HG03066 (cell line): ENCODE data around the gene TGFBR3.
A peak's percentile ranks its signal among the peaks of the same experiment; 100 is the strongest.

Experiments used
- ATAC-seq: cut with Tn5 transposase; IDR thresholded peaks from one replicate; pipeline ENCODE4 v1.9.1; 2021; ENCODE audit warnings: low read depth; ENCODE audit not compliant: unreplicated experiment

The TGFBR3 gene

DNA sequence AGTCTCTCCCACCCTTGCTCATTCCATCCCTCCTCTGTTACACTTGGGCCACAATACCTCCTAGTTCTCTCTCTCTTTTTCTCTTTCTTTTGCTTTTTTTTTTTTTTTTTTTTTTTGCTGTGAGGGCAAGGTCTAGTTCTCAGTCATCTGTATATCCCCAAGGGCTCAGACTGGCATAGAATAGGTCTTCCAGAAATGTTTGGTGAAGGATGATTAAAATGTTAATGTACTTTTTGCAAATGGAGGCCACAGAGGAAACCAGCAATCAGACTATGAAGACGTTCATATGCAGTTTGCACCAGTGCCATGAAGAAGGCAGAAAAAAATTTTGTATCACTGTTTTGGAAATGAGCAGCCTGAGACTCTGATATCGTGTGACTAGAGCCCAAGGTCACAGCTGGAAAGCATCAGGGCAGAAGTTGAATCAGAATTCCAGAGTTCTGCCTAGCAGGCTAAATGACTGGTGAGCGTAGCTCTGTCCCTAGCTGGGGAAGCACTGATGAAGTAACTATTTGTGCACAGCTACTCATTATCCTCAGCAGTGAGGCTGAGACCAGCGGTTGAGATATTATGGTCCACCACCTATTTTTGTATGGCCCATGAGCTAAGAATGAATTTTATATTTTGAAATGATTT is 186.5 kb downstream of the TGFBR3 start:
- ATAC-seq: no peak

DNA sequence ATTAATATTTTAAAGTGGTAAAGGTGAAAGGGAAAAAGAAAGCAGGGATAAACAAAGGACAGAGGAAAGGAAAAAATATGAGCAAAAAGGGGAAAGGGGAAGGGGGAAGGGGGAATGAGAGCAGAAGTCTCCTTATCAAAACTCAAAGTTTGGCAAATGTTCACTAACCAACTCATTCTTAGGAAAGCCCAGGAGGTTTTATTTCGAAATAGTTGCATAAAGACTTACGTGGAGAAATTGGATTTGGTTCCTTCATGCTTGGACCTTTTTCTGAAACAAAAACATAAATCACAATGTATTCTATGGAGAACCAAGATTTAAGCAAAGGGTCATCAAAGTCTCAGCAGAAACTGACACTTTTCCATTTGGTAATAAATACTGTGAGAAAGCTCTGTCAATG is 188.1 kb downstream of the TGFBR3 start:
- no peak for ATAC-seq

DNA sequence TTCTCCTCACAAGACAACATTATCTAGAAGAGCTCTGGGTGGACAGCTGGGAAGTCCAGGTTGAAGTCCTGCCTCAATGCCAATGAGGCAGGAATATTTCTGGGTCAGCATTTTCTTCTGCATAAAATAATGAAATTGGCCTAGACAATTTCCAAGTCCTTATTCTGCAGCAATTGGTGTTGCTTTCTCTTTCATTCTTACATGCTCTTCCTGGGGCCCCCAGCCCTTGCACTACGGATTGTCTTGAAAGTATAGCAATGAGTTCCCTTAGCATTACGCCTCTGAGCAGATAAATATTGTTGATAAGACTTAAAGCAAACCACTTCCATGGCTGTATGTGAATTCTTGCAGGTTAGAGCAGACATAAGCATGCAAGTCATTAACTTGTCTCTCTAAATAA is 188.5 kb downstream of the TGFBR3 start:
- ATAC-seq: peak; percentile 88

DNA sequence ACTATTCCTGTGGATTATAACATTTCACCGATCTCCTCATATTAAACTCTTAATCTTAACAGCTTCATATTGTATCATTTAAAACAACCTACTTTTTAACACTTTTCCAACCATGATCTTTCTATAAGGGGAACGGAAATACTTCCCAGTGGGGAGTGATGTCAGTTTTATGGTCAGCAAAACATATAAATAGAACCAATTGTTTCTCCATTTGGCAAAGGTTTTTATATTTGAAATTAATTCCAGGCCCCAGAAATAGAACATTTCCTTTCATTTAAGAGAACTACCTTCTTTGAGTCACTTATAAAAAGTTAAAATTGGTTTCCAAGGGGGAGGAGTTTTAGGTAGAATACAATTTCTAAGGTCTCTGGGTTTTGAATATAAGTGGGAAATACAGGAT is 189.6 kb downstream of the TGFBR3 start:
- ATAC-seq: no peak

DNA sequence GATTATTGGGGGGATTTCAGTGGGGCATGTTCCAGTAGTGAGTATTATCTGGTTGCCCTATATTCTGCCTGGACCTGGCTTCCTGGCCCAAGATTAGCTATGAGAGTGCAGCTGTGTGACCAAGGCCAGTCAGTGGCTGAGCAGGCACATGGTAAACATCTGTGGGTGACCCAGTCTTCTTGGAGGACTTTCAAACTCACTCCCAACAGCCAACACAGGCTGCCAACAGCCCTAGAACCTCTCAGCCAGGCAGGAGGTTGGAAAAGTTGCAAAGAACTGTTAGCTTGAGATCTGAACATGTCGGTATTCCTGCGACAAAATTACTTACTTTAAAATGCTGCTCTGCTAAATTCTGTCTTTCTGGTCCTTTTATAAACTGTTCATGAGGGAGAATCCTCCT is 192.4 kb downstream of the TGFBR3 start:
- ATAC-seq: no peak

DNA sequence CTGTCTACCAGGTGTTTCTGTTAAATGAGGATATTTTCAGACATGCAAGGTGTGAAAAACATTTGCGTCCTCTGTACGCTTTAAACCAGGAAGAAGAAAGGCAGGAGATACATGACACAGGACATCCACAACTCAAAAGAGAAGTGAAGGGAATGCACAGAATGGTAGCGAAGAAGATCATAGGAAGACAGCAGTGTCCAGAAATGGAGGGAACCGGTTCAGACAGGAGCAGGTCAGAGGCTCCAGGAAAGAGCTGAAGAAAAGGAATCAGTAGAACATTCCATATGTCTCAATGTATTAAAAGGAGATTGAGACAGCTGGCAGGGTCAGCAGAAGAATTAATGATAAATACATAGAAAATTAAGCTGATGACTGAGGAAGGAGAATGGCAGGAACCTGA is 194.4 kb downstream of the TGFBR3 start:
- ATAC-seq: no peak

DNA sequence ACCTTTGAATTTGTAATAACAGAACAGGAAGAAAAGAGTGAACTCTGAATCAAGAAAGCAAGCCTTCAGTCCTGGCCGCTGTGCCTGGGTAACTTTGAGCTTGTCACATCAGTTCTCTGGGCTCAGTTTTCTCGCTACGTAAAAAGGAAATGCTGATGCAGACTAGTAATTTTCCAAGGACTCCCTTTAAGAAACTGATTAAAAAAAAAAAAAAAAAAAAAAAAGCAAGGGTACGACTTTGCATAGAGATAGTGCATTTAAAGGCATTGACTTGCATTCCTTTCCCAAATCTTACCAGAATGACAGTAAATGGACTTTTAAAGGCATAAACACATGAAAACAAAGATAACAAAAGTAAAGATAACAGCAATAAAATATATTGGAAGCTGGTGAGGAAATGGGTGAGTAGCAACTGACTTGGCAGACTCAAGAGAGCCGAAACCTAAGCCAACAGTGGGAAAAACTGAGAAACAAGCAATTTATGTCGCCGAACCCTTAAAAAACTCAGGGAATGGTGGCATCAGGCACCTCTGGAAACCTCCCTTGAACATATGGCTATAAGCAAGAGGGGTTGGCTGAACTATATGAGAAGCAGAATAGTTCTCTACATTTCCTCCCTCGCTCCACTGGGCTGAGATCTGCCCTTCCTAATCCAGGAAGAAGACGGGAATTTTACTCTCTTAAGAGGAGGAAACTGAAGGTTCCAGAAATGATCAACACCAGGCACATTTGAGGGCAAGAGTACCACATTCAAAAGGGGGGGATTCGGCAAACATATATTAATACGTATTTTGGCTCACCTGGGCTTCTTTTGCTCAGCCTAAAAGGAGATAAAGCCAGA is 196.1 kb downstream of the TGFBR3 start:
- ATAC-seq: no peak

DNA sequence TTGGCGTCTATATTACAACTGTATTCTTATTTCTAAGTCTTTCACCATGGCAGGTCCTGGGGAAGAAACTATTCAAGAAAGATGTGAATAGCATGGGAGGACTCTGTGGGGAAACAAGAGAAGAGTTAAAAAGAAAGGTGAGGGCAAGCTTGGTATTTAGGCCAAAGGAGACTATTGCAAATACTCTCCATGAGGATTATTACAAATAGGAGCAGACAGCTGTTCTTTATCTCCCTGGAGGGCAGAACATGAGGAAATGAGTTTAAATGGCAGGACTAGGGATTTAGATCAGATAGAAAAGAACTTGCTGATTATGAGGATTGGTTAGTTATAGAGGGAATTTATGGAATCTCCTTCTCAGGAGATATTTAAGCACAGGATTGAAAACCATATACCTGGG is 198.5 kb downstream of the TGFBR3 start:
- no peak for ATAC-seq

DNA sequence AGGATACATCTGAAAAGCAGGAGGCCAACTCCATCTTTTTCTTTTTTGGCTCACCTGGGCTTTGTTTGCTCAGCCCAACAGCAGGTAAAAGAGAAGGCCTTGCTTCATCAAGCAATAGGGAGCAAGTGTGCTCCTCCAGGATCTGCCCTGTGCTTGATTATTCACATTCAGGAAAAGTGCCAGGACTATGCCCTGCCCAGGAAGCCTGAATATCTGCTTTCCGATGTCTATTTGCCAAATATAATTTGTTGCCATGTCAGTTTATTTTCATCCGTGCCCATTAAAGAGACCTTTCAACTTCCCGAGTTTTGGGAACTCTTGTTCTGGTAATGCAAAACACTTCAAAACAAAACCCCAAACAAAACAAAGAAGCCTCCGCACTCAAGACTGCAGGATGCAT is 200.0 kb downstream of the TGFBR3 start:
- ATAC-seq: no peak

DNA sequence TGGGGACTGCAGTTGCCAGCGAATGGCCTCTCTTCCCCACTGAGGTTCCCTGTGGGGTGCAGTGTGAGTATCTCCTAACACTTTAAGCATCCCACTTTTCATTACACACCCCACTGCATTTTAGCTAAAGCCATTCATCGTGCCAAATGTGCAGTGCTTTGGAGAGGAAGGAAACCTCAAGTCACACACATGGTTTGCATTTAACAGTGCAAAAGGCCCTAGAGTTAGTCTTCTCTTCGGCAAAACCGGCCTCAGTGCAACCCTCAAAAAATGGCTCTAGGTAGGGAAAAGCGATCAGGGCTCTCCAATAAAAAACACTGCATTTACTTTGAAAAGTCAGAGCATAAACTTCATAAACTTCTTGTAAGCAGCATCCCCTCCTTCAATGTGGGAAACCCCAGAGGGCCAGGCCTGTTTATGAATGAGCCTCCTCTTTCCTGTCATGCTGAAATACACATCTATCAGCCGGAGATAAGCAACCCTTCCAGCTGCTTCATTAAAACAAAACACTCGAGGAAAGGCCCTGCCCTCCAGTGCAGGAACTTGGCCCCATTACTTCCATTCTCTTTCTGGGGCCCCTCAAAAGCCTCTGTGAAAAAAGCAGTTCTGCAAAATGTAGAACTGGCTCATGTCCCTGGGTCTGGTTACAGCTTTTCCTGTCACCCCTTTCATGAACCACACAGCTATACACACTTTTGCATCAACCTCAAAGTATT is 201.3 kb downstream of the TGFBR3 start:
- ATAC-seq: no peak

DNA sequence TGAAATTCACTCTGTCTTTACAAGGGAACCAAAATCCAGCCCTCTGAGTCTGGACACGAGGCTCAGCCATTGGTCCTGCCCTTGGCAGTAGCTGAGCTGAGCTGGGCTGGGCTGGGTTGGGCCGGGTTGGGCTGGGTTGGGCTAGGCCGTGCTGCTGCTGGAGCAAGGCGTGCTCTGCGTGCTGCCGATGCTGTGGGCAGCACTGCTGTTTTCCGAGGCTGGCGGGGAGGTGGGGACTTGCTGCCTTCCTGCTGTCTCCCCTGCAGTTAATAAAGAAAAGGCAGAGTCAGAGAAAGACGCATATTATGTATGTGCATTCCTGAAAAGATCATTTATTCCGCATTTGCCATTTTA is 202.4 kb downstream of the TGFBR3 start:
- no peak for ATAC-seq

DNA sequence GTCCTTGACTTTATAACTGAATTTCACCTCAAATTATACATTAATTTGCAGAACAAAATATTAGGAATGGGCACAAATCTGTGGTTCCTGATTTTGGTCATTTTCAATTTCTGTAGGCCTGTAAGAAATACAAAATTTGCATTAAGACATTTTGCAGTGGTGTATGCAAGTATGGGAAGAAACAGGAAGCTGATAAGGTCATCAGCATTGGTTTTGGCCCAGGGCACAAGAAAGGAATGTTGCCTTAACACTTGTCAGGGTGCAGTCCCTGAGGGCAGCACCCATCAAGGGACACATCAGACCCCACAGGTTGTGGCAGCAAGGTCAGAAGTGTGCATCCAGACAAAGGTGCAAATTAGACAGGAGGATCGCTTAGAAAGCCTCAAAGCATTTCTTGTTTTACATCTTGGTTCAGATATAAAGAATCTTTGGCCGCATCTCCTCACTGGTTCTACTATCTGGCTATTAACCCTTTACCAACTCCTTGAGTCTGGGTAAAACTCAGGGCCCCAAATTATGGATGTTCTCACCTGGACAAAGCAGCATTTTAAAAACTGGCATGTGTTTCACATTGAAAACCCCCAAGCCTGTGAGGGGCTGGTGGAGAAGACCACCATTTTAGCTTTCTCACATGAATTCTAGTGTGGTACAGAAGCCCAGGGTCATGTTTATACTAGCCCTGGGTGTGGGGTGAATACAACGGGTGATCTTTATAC is 202.9 kb downstream of the TGFBR3 start:
- no peak for ATAC-seq

DNA sequence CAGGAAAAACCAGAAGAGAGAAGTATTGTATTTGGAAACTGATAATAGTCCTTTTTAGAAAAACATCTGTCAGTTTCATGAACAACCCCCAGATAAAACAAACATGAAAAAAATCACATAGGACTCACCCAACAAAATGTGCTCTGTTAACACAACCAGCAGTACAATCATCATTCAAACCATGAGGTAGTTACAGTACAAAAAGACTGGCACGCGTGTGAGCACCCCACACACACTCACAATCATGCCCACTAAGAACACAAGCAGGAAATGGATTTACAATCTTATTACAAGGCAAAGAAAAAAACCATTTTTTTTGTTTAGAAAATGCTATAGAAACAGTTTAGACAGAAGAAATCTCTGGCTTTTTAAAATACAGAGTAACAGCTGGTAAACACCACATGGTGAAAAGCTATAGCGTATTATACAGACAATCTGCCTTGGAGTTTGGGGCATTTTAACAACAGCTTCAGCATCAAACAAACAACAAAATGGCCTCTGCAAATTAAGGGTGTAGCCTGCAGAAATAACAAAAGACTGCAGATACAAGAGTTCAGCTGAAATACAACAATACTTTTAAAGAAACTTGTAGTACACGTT is 205.3 kb downstream of the TGFBR3 start:
- ATAC-seq: no peak

DNA sequence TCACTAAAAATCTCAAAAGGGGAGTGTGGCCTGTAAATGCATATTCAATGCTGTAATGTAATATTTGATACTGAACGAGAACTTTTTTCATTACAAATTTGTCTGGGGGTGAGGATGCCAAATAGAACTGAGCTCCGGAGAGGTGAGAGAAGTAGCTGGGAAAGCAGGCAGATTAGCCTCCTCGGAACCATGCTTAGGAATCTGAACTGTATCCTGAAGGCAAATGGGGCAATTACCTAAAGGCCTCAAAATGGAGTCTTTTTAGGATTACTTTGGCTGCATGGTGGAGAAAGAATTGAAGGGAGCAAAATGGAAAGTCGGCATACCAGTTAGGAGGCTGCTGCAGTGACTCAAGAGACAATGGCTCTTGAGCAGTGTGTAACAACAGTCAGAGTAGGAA is 206.5 kb downstream of the TGFBR3 start:
- no peak for ATAC-seq

DNA sequence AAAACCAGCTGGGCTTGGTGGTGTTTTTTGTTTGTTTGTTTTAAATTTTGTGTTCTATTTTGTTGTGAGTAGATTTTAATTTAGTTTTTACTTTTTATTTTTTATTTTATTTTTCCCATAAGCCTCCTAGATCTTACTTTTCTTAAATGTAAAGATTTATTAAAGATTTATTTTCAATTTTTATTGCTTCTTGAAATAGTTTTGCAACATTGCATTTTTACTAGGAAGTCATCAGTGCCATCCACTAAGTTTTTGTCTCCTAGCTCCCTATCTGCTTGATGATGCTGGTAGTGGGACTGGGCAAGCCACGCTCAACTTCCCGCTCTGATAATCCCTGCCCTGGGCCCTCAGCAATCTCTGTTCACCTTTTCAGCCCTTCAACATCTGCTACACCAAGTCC is 209.9 kb downstream of the TGFBR3 start:
- no peak for ATAC-seq

DNA sequence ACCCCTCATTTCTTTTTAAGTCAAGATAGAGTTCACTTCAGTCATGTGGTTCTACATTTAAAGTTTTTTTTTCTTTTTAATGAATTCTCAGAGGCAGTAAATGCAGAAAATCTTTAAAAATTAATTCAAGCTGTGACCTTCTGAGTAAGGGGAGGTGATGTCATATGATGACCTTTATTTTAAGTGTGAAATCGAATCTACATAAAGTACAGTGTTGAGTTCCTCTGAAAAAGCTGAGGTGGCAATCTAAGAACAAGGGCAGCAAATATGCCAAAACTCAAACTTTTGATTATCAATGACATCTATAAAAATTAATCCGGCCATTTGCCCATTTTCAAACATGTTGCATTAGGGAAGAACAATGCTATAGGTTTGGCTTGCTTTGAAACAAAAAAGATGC is 211.8 kb downstream of the TGFBR3 start:
- no peak for ATAC-seq

DNA sequence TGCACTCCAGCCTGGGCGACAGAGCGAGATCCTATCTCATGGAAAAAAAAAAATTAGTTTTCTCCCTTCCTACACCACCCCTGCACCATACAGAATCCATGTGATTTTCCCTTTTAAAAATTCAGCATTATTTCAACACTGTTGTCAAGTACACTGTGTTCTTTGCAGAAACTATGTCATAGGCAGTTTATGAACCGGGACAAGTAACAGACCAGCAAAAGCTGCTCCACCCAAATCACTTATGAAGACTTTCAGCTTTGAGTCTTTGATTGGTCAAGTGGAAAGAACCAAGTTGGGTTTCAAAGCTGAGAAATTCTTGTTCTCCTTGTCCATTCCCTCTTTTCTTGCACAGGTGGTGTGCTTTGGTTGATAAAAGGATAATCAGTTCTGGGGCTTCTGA is 212.3 kb downstream of the TGFBR3 start:
- no peak for ATAC-seq

DNA sequence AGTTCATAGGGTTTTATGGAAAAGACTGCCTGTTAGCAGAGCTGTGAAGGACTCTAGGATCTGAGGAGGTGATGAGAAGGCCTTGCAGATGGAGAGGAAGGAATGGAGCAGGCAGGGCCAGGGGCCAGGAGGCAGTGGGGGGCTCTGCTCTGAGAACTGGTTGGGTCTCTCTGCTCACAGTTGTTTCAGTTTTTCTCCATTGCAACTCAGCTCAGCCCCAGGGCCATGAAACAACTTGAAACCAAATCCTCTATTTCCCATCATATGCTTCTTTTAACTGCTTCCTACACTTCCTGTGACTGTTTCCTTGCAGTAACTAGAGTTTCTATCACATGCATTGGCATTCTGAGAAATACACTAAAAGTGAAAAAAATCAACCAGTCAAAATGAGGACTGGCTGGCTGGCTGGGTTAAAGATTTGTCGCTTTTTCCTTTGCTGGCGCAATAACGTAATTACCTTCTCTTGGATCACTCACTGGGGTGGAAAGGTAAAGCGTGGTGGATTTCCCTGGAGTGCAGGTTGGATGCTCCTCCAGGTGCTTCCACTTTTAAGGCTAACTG is 213.3 kb downstream of the TGFBR3 start:
- no peak for ATAC-seq

DNA sequence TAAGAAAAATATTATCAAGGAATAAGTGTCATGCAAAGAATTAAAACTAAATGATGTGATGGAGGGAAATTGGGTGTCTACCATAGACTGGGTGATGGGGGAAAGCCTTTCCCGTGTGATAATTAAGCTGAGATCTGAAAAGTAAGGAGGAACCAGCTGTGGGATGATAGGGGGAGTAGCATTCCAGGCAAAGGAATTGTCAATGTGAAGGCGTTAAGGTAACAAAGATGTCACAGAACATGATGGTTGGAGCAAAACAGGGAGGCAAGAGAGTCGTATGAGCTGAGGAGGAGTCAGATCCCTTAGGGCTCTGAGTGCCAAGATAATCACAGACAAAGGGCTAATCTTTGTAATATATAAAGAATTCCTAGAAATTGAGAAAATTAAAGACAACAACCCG is 215.2 kb downstream of the TGFBR3 start:
- no peak for ATAC-seq

DNA sequence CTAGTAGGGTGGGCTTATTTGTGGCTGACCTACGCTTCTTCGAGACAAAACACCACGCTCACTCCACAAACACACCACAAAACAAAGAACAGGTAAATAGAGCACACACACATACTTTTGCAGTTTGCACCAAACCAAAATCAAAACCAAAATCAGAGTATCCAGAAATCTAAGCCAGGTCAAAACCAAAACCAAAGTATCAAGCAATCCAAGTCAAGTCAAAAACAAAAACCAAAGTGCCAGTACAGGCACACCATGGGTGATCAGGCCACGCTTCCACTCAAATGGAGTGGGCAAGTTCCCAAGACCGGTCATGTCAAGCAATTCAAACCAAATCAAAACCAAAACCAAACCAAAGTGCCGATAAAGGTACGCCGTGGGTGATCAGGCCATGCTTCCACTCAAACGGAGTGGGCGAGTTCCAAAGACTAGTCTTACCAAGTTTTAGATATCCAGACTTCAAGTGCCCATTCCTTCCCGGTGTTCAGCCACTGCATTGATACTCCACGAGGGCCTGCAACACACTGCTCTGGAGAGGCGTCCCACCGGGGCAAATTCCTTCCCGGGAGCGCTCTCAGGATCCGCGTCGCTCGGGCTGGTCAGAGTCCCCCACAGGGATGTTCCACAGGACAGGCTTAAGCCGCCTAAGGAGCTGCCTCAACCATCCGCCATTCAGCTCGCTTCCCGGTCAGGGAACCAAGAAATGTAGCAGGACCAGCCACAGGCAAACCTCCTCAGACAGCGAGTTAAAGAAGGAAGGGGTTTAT is 216.2 kb downstream of the TGFBR3 start:
- no peak for ATAC-seq
